Measurements from ENCODE around the gene MTM1.

Gene MTM1

DNA sequence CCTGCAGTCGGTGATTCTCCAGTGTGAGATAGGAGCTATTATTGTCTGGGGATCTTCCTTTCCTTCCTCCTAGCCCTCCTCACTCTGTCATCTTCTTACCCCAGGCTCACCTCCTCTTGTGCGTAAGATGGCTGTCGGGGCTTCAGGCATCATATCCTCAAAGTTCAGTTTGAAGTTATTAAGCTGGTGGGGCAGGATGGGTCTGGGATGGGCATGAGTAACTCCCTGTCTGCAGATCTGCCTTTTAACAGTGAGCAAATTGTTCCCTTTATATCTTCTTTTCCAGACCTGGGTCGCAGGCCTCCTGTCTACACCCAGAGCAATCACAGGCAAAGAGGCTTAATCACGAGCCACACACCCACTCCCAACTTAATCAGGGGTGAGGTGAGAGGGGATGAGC lies 123.9 kb downstream of the MTM1 start:
- Histone ChIP-seq H3K9ac (ENCODE audit: low read length) (peak overlapping the region; percentile 74), H3K36me3 (ENCODE audit: low read length) (no peaks in the 10 kb centered on the region), H3K4me3 (ENCODE audit: insufficient read depth, low read length, poor library complexity, severe bottlenecking) (peak overlapping the region; percentile 74), H3K27me3 (ENCODE audit: low read length) (no peaks in the 10 kb centered on the region), H3K27ac (ENCODE audit: low read depth, low read length) (peak overlapping the region; percentile 98), H3K9me2 (replicated peaks; ENCODE audit: insufficient read depth, low read length) (no peaks in the 10 kb centered on the region), H3F3A (ENCODE audit: insufficient read depth) (peaks cover 16% of the 10 kb centered on the region), H3K79me2 (ENCODE audit: insufficient read depth, low read length) (peaks cover 31% of the 10 kb centered on the region), H2AFZ (ENCODE audit: low read depth, low read length, severe bottlenecking) (peak overlapping the region; percentile 81), H4K20me1 (ENCODE audit: low read depth, low read length) (no peaks in the 10 kb centered on the region), H3K4me2 (ENCODE audit: low read depth, low read length, poor library complexity, severe bottlenecking) (peak overlapping the region; percentile 73), H3K9me3 (ENCODE audit: insufficient read depth, low read length) (no peaks in the 10 kb centered on the region)
- TF ChIP-seq, protein P1, sequence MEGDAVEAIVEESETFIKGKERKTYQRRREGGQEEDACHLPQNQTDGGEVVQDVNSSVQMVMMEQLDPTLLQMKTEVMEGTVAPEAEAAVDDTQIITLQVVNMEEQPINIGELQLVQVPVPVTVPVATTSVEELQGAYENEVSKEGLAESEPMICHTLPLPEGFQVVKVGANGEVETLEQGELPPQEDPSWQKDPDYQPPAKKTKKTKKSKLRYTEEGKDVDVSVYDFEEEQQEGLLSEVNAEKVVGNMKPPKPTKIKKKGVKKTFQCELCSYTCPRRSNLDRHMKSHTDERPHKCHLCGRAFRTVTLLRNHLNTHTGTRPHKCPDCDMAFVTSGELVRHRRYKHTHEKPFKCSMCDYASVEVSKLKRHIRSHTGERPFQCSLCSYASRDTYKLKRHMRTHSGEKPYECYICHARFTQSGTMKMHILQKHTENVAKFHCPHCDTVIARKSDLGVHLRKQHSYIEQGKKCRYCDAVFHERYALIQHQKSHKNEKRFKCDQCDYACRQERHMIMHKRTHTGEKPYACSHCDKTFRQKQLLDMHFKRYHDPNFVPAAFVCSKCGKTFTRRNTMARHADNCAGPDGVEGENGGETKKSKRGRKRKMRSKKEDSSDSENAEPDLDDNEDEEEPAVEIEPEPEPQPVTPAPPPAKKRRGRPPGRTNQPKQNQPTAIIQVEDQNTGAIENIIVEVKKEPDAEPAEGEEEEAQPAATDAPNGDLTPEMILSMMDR (IDR thresholded peaks at IDR 0.05; ENCODE audit: insufficient read depth, low read length, poor library complexity, severe bottlenecking): no peak
- no peak for TF ChIP-seq EZH2phosphoT487 (conservative IDR thresholded peaks at IDR 0.05; ENCODE audit: low read length)

DNA sequence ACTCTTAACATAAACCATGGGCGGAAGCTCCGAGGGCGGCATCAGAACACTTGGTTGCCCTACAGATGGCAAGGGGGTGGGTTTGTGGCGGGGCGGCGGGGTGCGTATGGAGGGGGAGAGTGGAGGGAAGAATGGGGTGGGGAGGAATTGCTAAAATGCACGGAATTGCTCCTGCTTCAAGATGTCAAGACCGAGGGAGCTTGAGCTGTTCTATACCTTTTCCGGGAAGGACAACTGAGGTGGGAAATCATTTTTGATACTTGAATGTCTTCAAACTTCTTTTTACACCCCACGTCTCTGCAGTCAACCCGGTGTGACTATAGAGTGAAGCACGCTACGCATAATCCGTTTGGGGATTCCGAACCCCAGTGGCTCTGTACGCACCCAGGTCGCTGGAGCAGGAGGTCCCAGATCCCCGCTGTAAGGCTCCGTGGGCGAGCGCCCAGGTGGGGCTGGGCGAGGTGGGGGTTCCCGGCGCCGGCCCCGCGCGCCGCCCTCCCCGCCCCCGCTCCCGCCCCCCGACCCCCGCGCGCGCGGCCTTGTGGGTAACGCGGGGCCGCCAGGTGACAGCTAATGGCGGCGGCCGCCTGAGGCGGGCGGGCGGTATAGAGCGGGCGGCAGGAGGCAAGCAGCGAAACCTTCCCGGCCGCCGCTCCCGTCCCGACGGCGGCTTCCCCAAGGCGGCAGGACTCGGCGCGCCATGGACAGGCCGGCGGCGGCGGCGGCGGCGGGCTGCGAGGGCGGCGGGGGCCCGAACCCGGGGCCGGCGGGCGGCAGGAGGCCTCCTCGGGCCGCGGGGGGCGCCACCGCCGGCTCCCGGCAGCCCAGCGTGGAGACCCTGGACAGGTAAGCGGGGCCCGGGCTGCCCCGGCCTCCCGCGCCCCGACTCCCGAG lies 124.7 kb downstream of the MTM1 start, which contains the start of gene MTMR1:
MTMR1 (plus strand) TSS at position 566 of the 894 bp plus-strand sequence; CDS start at position 701, 135 bp downstream.
- no peaks in the 10 kb centered on the region for H3K9me3 ChIP-seq (ENCODE audit: insufficient read depth, low read length)
- H2AFZ ChIP-seq (ENCODE audit: low read depth, low read length, severe bottlenecking): peak within 1 kb of the TSS; percentile 81
- peak within 1 kb of the TSS; percentile 97 for H3K4me2 ChIP-seq (ENCODE audit: low read depth, low read length, poor library complexity, severe bottlenecking)
- peak within 1 kb of the TSS; percentile 74 for H3K4me3 ChIP-seq (ENCODE audit: insufficient read depth, low read length, poor library complexity, severe bottlenecking)
- H3K9ac ChIP-seq (ENCODE audit: low read length): peak within 1 kb of the TSS; percentile 74
- H3K36me3 ChIP-seq (ENCODE audit: low read length): no peaks in the 10 kb centered on the region
- no peaks in the 10 kb centered on the region for H3K27me3 ChIP-seq (ENCODE audit: low read length)
- H3K27ac ChIP-seq (ENCODE audit: low read depth, low read length): peak within 1 kb of the TSS; percentile 98
- peaks cover 16% of the 10 kb centered on the region for H3F3A ChIP-seq (ENCODE audit: insufficient read depth)
- no peaks in the 10 kb centered on the region for H3K9me2 ChIP-seq (replicated peaks; ENCODE audit: insufficient read depth, low read length)
- H4K20me1 ChIP-seq (ENCODE audit: low read depth, low read length): no peaks in the 10 kb centered on the region
- TF ChIP-seq EZH2phosphoT487 (conservative IDR thresholded peaks at IDR 0.05; ENCODE audit: low read length): no peak
- TF ChIP-seq, protein P1 (IDR thresholded peaks at IDR 0.05; ENCODE audit: insufficient read depth, low read length, poor library complexity, severe bottlenecking): no peak
- H3K79me2 ChIP-seq (ENCODE audit: insufficient read depth, low read length): peaks cover 39% of the 10 kb centered on the region

DNA sequence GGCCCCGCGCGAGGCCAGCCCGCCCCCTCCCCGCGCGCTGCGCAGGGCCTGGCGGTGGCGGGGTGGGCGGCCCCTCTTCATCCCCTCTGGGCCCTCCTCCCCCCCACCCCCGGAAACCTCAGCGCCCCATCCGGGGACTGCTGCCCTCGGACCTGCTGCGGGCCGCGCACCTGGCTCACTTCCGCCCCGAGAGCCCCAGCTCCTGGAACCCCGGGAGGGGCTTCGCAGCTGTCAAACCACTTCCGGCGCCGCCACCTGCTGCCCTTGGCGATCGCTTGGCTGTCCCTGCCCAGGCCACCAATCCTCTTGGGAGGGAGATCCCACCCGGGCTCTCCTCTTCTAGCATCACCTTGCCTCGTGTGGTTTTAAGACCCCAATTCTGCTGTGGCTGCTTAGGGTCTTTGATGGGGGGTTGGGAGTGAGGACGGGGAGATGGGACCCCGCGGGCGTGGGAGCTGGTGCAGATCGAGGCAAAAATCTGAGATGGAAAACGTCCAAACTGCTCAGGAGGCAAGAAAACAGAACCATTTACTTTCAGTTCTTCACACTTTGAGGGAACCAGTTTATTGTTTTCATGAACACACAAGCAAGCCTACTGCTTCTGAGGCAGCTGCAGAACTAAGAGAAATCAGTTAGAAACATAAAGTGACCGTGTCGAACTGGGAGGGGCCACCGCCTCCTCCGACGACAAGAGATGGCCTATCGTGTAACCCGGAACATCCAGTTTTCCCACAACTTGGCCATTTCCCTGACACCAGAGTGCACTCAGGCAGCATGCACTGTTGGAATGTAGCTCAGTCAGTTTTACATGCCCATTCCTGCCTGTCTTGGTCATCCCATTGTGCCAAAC lies 125.5 kb downstream of the MTM1 start:
- Histone ChIP-seq H3K27me3 (ENCODE audit: low read length) (no peaks in the 10 kb centered on the region), H4K20me1 (ENCODE audit: low read depth, low read length) (no peaks in the 10 kb centered on the region), H3K79me2 (ENCODE audit: insufficient read depth, low read length) (peaks cover 46% of the 10 kb centered on the region), H3K27ac (ENCODE audit: low read depth, low read length) (peak overlapping the region; percentile 98), H3K4me2 (ENCODE audit: low read depth, low read length, poor library complexity, severe bottlenecking) (peak overlapping the region; percentile 97), H3K9me3 (ENCODE audit: insufficient read depth, low read length) (no peaks in the 10 kb centered on the region), H3K4me3 (ENCODE audit: insufficient read depth, low read length, poor library complexity, severe bottlenecking) (peak overlapping the region; percentile 72), H3K36me3 (ENCODE audit: low read length) (no peaks in the 10 kb centered on the region), H3K9ac (ENCODE audit: low read length) (peak overlapping the region; percentile 63), H2AFZ (ENCODE audit: low read depth, low read length, severe bottlenecking) (no peak overlapping the region), H3K9me2 (replicated peaks; ENCODE audit: insufficient read depth, low read length) (no peaks in the 10 kb centered on the region), H3F3A (ENCODE audit: insufficient read depth) (peaks cover 18% of the 10 kb centered on the region)
- TF ChIP-seq, protein P1 (IDR thresholded peaks at IDR 0.05; ENCODE audit: insufficient read depth, low read length, poor library complexity, severe bottlenecking): no peak
- no peak for TF ChIP-seq EZH2phosphoT487 (conservative IDR thresholded peaks at IDR 0.05; ENCODE audit: low read length)

Data from SU-DHL-6 (cell line).